Retina (tissue), 1 donor: ENCODE results near the gene SMIM41.

Source experiments
- DNase-seq: peaks from one replicate; pipeline ENCODE4 v3.0.0-alpha.2; 2016

The SMIM41 gene

DNA sequence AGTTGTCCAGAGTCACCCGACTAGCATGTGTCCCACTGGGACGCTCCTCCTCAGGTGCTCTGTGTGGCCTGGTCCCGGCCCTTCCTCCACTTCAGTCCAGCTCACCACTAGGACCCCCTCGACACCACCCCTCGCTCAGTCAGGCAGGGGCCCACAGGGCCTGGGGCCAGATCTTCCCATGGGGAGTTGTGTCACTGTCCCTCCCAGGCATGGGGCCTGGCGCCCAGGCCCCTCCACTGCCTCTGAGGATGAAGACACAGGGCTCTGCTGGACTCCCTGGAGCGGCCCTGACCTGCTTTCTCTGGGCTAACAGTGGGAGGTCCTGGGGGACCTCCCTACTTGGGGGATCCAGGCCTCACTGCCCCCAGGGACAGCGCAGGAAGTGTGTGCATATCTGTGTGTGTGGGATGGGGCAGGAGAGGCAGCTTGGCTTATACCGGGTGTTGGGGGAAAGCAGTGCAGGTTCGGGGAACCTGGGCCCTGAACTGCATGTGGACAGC, 68.5 kb downstream of the SMIM41 start:
- DNase-seq: no peak

DNA sequence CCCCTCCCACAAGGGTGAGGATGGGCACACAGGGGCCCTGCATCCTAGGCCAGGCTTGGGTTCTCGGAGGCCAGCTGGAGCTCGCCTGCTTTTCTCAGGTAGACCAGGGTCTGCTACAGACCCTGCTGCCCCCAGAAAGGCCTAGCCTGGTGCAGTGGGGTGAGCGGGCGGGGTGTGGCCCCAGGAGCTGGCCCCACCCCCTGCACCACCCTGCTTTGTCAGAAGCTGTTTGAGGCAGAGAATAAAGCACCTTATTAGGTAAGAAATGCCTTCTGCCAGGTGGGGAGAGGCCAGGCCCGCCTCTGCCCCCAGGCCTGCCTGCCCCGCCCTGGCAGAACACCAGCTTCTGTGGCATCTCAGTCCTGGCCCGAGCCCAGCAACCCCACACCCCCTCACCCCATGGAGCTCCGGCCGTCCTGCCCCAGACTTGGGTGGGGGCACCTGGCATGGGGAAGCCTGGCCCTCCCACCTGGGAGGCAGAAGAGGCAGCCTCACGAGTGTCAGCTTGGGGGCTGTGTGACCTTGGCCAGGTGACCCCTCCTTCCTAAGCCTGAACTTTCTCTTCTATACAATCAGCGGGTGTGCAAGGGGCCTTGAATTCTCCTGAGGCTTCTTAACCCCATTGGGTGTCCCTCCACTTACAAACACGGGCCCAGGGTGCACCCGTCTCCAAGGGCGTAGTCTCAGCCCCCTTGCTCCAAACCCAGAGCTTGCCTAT, 69.1 kb downstream of the SMIM41 start:
- DNase-seq: no peak

DNA sequence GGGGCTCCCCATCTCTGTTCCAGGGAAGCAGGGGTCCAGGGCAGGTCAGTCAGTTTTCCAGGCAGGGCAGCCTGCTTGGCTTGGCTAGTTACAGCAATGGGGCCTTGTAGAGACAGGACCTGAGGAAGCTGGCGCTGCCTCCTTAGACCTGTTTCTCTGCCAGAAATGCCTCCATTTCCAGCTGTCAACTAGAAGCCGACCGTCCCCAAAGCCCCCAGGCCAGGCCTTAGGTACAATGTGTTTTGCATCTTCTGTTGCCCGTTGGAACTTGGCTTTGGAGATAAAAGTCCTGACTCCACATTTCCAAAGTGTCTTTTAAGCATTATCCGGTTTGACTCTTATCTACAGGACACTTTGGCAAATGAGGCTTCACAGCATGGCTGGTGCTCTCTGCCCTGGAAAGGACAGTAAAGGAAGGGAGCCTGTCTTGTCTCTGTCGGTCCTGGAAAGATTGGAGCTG, 69.7 kb downstream of the SMIM41 start:
- DNase-seq: no peak

DNA sequence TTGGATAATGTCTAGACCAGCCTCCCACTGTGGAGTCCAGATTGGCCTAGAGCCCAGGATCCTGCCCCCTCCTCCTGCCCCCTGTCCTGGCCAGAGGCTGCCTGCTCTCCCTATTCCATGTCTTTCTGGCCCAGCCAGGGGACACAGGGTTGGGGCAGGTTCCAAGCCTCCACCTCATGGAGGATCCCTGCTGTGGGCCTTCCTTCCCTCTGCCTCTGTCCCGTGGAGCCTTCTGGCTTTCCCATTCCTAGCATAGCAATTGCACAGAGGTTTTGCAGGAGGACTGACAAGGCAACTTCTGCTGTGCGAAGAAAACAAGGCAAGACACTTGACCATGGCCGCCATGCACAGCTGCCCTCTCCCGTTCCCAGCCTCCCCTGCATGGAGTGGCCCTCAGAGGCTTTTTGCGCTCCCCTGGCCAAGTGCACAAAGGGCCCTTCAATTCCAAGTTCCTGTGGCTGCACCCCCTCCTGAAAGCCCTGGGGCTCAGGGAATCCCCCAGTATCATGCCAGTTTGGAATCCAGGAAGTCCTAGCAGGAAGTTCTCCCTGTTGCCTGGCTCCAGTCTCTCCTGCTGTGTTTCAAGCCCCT, 70.2 kb downstream of the SMIM41 start:
- no peak for DNase-seq

DNA sequence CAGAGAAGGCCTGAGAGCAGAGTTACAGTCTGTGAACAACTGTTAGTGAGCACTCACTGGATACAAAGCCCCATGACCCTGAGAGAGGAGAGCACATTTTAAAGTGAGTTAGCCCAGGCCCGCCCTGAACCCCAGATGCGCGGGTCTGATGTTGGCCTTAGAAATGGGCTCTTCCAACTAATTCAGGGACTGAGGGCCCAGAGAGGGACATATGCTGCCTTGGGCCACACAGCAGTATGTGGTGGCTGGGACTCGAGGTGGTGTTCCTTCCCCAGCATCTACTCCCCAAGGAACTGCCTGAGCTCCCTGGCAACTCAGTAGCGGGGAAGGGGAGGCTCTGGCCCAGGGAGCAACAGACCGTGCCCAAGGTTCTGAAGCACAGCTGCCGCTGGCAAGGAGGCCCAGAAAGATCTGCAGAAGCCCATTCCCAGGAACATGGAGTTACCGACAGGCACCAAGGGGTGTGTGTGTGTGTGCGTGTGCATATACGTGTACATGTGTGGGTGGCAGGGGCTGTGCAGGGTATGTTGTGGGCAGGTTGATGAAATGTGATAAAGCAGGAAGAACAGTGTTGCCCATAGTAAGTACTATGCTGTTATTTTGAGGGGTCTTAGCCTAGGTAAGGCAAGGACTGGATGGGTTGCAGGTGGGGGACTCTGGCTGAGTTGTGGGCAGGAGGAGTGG, 71.8 kb downstream of the SMIM41 start:
- no peak for DNase-seq

DNA sequence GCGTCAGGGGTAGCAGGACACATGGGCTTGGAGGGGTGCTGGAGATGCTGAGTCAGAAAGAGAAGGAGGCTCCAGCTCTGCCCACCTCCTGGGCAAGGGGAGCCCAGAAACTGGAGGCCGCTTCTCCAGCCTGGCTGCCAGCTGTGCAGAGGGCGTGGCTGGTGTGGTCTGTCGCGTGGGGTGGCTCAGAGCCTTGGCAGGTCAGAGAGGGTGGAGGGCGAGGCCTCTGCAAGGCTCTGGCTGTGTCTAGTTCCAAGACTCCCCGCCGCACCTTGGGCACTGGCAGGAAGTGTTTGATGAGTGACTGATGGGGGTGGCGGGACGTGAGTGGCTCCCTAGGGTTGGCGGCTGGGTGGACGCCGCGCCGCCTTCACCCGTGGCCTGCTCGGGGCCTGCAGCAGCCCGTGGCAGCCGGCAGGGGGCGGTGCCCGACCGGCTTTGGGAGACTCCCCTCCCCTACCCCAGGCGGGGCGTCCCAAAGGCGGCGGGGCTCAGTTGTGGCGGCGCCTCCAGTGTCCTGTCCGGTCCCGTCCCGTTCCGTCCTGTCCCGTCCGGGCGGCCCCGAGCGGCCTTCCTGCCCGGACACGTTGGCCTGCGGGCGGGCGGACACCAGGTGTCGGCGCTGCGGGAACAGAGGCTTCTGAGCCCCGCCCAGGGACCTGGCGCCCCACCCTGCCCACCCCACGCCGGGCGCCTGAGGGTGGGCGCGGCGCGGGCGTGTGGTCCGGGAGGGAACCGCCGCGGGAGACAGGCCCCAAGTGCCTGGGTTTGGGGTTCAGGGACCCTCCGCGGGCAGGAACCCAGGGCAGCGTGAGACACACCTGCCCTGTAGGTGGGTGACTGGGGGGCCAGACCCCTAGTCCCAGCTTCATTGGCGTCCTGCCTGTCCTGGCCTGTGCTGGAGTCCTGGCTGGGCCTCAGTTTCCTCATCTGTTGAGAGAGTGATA, 72.6 kb downstream of the SMIM41 start:
- peak; percentile 78 for DNase-seq

DNA sequence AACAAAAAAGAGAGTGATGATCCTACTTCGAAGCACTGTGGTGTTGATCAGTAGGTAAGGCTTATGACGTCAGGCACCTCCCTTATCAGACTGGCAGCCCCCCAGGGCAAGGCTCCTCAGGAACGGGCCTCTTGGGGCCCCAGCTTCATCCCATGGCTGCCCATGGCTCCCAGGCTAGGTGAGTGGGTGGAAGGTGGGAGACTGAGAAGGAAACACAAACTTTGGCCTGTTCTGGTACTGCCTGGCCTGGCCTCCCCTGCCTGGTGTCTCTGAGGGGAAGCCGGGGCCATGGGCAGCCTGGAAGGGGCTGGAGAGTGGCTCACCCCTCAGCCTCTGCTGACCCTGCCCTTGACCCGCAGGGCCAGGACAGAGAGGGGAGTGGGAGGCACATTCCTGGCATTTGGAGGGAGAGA, 73.4 kb downstream of the SMIM41 start:
- no peak for DNase-seq

DNA sequence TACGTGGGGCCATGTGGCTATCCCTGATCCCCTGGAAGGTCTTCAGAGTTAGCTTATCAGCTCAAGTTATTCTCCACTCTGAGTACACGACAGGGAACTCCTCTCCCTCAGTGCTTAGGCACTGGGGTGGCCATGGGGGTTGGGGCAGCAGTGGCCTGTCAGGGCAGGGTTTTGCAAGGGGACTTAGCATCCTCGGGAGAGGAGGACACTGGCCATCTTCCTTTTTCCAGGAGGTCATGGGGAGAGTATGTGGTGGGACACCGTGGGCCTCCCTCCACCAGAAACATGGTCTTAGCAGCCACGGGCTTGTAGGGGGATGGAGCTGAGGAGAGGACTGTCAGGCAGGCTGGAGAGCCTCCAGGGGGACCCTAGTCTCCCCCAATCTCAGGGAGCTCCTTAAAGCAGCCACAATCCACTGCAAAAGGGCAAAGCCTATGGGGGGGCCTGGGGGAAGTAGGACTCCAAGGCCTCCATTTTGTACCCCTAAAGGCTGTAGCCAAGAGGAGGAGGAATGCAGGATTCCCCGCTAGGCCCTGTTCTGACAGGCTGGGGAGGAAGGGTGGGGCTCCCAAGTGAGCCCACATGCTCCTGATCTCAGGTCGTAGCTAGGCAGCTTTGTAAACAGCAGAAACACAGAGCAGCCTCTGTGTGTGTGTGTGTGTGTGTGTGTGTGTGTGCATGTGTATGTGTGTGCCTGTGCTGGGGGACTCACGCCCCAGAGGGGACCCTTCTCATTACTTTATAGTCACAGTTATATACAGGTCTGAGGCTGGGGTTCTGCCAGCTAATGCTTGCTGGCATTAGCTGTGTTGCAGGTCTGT, 75.8 kb downstream of the SMIM41 start:
- no peak for DNase-seq

DNA sequence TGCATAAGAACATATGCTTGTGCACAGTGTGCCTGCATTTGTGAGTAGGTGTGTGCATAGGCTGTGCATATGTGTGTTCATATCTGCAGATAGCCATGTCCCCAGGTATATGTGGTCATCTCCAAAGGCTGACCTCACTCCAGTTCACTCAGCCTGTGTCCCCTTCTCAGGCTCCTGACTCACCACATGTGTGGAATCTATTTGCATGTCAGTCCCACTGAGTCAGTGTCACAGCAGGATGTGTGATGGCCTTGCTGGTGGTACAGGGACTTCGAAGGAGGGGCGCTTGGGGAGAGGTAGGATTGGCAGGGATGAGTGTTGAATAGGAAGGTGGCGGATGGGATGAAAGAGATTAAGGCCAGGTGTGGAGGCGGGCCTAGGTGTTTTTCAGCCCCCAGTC, 76.8 kb downstream of the SMIM41 start:
- no peak for DNase-seq

DNA sequence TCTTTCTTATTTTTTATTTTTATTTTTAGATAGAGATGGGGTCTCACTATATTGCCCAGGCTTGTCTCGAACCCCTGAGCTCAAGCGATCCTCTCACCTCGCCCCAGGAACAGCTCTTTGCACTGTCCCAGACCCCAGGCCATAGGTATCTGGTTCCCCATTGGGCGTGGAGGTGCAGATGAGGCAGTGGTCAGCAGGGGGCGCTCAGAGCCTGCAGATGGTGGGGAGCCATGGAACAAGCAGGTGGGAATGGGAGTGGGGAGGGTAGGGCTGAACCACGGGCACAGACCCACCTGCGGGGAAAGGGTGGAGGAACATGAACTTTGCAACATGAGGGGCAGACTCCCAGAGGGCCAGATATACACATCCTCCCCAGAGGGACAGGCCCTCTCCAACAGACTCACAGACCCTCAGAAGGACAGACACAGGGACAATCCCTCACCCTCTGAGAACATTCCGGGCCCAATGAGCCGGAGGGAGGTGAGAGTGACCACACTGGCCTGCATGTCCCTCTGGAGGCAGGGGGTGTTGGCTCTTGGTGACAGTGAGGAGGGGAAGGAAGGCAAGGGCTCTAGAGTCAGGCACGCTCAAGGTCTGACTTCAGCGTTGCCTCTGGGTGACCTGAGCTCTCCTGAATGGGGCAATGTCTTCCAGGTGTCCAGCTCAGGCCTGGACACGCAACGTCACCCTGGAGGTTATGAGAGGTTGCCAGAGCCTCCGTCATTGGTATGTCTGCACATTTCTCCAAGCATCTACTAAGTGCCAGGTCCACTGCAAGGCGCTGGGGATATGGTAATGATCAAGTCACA, 77.5 kb downstream of the SMIM41 start:
- DNase-seq: peak; percentile 83

DNA sequence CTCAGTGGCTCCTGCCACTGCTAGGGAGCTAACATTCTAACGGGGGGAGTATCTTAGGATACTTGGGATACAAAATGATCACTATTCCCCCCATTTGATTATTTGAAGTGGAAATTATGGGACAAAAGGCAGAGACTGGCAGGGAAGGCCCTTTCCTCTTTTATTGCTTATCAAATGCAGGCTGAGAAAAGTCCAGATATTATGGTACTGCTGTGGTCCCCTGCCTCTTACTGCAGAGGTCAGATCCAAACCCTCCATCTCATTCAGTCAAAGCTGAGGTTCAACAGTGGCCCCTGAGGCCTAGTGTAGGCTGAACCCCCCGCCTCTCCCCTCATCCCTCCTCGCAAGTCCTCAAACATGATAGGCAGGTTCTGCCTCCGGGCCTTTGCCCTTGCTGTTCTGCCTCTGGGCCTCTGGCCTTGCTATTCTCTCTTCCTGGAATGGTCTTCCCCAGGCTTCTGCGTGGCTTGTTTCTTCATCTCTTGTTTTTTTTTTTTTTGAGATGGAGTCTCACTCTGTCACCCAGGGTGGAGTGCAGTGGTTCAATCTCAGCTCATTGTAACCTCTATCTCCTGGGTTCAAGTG, 78.2 kb downstream of the SMIM41 start:
- no peak for DNase-seq
